Activated B cell treated with CpG ODN at 0.5 μM for 24 hours (primary cell): ENCODE measurements around the gene SLTM. TPM values are rescaled to one million over a fixed set of nuclear protein-coding genes. Genes with fewer than 3 reads are reported as not detected.

Experiments used
- ATAC-seq: fragments of 200-7000 bp; cut with Tn5 transposase; one replicate; pipeline ENCODE4 v1.10.0; 2021; ENCODE audit warnings: low read depth, mild to moderate bottlenecking, moderate library complexity
- CTCF ChIA-PET: fragments of 350-600 bp; sonication (Branson Sonifier 250); formaldehyde crosslinking; loops from one replicate; lab custom pipeline; 2021; ENCODE audit warnings: antibody characterized with exemption; lab: Charles Lee
- POLR2A ChIA-PET: fragments of 350-600 bp; sonication (Branson Sonifier 250); formaldehyde crosslinking; loops from one replicate; lab custom pipeline; 2021; ENCODE audit warnings: antibody characterized with exemption; lab: Charles Lee
- DNase-seq: peaks from one replicate; pipeline ENCODE4 v3.0.0; 2022
- H3K27ac Mint-ChIP-seq: one replicate; pipeline ENCODE4 v1.8.0; 2020; ENCODE audit warnings: mixed read lengths
- H3K27me3 Mint-ChIP-seq: one replicate; pipeline ENCODE4 v1.8.0; 2021; ENCODE audit warnings: mixed read lengths
- H3K36me3 Mint-ChIP-seq: one replicate; pipeline ENCODE4 v1.8.0; 2021; ENCODE audit warnings: low read depth, mixed read lengths
- H3K4me1 Mint-ChIP-seq: one replicate; pipeline ENCODE4 v1.8.0; 2021; ENCODE audit warnings: mixed read lengths
- H3K4me3 Mint-ChIP-seq: one replicate; pipeline ENCODE4 v1.8.0; 2020; ENCODE audit warnings: mild to moderate bottlenecking, mixed read lengths
- H3K9me3 Mint-ChIP-seq: one replicate; pipeline ENCODE4 v1.8.0; 2020; ENCODE audit warnings: mixed read lengths
- intact Hi-C: fragments of 100-400 bp; cut with micrococcal nuclease; formaldehyde crosslinking; loops from one replicate; pipeline ENCODE4 v1.15.1; 2024
- total RNA-seq: library from RNA; stranded (reverse); gene quantifications from 2 replicates; pipeline ENCODE4 v1.2.3, GENCODE V29; 2022
- TF ChIP-seq, protein P1 (sequence below): fragments of 200-600 bp; IDR thresholded peaks from one replicate; pipeline ENCODE4 v1.8.0; 2022; ENCODE audit warnings: antibody characterized with exemption, mild to moderate bottlenecking

SLTM gene
- total RNA-seq, 1 donor from 2014 or later: 159 TPM

DNA sequence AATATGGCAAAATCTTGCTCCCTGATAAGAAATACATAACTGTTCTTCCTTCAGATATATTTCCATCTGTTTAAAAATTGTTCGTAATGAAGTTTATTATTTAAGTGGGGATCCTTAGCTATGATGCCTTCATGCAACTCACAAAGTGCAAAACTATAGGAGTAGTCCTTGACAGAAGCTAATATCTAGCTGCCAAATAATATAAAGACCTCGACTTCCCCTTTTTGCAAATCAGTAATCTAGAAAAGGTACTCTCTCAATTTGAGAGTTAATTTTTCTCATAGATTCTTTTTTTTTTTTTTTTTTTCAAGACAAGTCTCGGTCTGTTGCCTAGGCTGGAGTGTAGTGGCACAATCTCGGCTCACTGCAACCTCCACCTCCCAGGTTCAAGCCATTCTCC is 23.0 kb downstream of the SLTM start:
- intact Hi-C loops: no loop called here
- peaks cover 83% of the 10 kb centered on the region for H3K36me3 Mint-ChIP-seq
- CTCF ChIA-PET: no interaction called here
- TF ChIP-seq, protein P1, sequence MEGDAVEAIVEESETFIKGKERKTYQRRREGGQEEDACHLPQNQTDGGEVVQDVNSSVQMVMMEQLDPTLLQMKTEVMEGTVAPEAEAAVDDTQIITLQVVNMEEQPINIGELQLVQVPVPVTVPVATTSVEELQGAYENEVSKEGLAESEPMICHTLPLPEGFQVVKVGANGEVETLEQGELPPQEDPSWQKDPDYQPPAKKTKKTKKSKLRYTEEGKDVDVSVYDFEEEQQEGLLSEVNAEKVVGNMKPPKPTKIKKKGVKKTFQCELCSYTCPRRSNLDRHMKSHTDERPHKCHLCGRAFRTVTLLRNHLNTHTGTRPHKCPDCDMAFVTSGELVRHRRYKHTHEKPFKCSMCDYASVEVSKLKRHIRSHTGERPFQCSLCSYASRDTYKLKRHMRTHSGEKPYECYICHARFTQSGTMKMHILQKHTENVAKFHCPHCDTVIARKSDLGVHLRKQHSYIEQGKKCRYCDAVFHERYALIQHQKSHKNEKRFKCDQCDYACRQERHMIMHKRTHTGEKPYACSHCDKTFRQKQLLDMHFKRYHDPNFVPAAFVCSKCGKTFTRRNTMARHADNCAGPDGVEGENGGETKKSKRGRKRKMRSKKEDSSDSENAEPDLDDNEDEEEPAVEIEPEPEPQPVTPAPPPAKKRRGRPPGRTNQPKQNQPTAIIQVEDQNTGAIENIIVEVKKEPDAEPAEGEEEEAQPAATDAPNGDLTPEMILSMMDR: no peak
- POLR2A ChIA-PET: interaction anchor here (0.7 kb wide), 1 partner anchor 74 kb away, joined by 3 read pairs; no protein-coding TSS in a partner anchor
- no peaks in the 10 kb centered on the region for H3K27me3 Mint-ChIP-seq
- no peaks in the 10 kb centered on the region for H3K9me3 Mint-ChIP-seq
- no peak for DNase-seq
- peak overlapping the region; percentile 35 for H3K27ac Mint-ChIP-seq
- H3K4me3 Mint-ChIP-seq: no peak overlapping the region
- H3K4me1 Mint-ChIP-seq: peaks cover 27% of the 10 kb centered on the region
- no peak for ATAC-seq

DNA sequence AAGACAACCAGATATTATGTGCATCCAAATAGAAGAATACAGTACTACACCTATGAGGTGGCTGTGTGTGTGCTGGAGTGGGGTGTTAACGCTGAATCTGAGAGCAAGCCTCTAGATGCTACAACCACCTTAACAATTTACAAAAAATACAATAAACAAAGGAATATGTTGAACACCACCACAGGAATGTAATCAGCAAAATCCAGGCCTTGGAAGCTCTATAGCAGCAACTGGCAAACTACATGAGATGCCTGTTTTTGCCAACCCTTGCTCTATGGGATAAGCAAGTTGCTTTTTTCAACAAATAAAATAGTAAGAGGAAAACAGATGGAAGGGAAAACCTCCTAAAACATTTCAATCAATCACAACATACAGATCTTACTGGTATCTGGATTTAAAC is 23.9 kb downstream of the SLTM start:
- Mint-ChIP-seq H3K36me3 (peaks cover 80% of the 10 kb centered on the region), H3K27me3 (no peaks in the 10 kb centered on the region), H3K9me3 (no peaks in the 10 kb centered on the region), H3K4me1 (peaks cover 25% of the 10 kb centered on the region), H3K27ac (peak overlapping the region; percentile 7), H3K4me3 (no peak overlapping the region)
- no peak for ATAC-seq
- ChIA-PET CTCF (no interaction called here), POLR2A (no interaction called here)
- DNase-seq: no peak
- intact Hi-C loops: no loop called here
- TF ChIP-seq, protein P1: no peak

DNA sequence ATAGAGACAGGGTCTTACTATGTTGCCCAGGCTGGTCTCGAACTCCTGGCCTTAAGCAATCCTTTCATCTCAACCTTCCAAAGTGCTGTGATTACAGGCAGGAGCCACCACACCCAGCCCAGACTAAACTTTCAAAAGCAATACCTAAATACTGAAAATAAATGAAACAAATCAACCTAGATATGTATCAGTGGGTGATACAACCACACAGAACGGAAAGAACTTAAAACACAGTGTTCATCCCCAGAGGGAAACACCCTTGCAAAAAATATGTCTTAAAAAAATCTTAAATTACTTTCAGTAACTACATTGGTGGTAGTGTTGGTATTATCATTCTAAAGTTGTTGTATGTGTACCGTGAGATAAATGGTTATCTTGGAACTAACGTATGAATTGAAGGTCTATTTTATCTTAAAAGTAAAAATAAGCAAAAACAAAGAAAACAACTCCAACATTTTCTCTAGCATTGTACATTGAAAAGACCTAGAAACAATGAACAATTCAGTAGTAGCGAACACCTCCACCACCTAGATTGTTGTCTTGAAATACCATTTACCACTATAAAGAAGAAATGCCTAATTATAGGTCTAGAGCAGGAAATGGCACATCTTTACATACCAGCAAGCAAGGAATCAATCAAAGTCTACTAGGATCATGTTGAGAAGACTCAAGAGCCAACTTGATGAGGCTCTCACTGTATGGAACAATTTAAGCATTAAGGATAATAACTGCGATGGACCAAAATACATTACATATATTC is 24.7 kb downstream of the SLTM start:
- no peak overlapping the region for H3K4me3 Mint-ChIP-seq
- ATAC-seq: no peak

DNA sequence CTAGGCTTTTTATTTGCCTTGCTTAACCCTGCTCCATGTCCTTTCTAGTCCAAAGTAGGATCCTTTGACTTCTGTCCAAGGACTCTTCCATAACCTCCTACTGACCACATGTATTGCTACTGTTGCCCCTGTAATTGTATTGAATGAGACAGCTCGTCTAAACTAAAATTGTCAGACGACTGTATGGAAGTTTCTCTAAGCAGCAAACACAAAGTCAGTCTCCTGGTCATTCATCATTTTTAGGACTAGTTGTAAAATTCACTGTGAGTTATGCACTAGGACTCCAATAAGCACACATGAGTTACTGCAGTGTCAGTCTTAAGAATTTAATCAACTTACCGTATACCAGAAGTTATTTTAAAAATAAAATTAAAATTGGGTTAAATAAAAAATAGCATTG is 32.8 kb downstream of the SLTM start:
- ChIA-PET POLR2A (interaction anchor here (0.7 kb wide), 1 partner anchor 13 kb away, joined by 3 read pairs; no protein-coding TSS in a partner anchor), CTCF (no interaction called here)
- H3K4me1 Mint-ChIP-seq: no peaks in the 10 kb centered on the region
- H3K27me3 Mint-ChIP-seq: no peaks in the 10 kb centered on the region
- H3K36me3 Mint-ChIP-seq: peaks cover 69% of the 10 kb centered on the region
- ATAC-seq (no peak), DNase-seq (no peak)
- no peak overlapping the region for H3K27ac Mint-ChIP-seq
- H3K9me3 Mint-ChIP-seq: no peaks in the 10 kb centered on the region
- H3K4me3 Mint-ChIP-seq: no peak overlapping the region
- TF ChIP-seq, protein P1: no peak
- intact Hi-C loops: no loop called here

More for the DNA sequence above, 24.7 kb downstream of the SLTM start:
- ChIA-PET POLR2A (interaction anchor here (0.7 kb wide), 1 partner anchor 258 kb away, joined by 3 read pairs; no protein-coding TSS in a partner anchor), CTCF (no interaction called here)
- no peak for DNase-seq
- no peak overlapping the region for H3K27ac Mint-ChIP-seq
- intact Hi-C loops: no loop called here
- no peaks in the 10 kb centered on the region for H3K27me3 Mint-ChIP-seq
- H3K36me3 Mint-ChIP-seq: peaks cover 76% of the 10 kb centered on the region
- peaks cover 22% of the 10 kb centered on the region for H3K4me1 Mint-ChIP-seq
- TF ChIP-seq, protein P1: no peak
- H3K9me3 Mint-ChIP-seq: no peaks in the 10 kb centered on the region

DNA sequence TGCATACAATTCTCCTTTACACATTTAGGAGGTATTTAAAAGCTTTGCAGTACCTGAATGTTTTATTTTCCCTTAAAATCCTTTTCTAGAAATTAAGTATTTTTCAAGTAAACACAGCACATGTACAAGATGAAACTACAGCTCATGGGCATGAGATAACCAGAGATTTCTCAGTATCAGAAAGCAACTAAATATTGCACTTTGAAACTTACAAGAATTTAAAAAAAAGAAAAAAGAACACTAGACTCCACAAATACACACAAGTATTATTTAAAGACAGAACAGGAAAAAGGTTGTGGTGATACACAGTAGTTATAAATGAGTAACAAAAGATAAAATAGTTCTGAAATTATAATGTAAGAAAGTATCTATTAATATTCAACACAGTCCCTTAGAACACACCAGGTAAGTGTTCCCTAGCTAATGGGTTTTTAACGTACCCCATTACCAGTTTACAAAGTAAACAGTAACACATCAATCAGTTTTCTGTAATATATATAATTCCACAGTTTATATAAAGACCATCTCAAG is 35.3 kb downstream of the SLTM start:
- H3K4me1 Mint-ChIP-seq: no peaks in the 10 kb centered on the region
- H3K27me3 Mint-ChIP-seq: no peaks in the 10 kb centered on the region
- no peaks in the 10 kb centered on the region for H3K9me3 Mint-ChIP-seq
- intact Hi-C loops: no loop called here
- H3K36me3 Mint-ChIP-seq: peaks cover 81% of the 10 kb centered on the region
- no peak for ATAC-seq
- TF ChIP-seq, protein P1: no peak
- ChIA-PET CTCF (no interaction called here), POLR2A (no interaction called here)
- no peak overlapping the region for H3K4me3 Mint-ChIP-seq
- H3K27ac Mint-ChIP-seq: no peak overlapping the region
- no peak for DNase-seq
